HG03108 (cell line): ENCODE data around the gene UNC13D.

Experiments used
- ATAC-seq: cut with Tn5 transposase; IDR thresholded peaks from one replicate; pipeline ENCODE4 v1.9.1; 2021; ENCODE audit warnings: moderate library complexity; ENCODE audit not compliant: unreplicated experiment

Gene UNC13D

DNA sequence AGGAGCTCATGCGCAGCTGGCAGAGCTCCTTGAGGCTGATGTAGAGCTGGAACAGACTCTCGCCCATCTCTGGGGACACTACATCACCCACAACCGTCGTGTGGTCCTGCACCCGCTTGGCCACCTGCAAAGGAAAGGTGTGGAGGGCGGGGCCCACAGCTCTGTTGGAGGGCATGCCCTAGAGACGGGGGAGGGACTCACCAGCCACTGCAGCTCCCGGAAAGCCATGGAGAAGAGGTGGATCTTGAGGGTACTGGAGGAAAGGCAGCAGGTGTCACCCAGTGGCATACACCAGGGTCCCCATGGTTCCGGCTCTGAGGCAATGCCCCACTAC is 8.6 kb downstream of the UNC13D start:
- no peak for ATAC-seq

GRCh38 chr17:75834928-75835653 is 9.1 kb downstream of the UNC13D start:
- no peak for ATAC-seq

DNA sequence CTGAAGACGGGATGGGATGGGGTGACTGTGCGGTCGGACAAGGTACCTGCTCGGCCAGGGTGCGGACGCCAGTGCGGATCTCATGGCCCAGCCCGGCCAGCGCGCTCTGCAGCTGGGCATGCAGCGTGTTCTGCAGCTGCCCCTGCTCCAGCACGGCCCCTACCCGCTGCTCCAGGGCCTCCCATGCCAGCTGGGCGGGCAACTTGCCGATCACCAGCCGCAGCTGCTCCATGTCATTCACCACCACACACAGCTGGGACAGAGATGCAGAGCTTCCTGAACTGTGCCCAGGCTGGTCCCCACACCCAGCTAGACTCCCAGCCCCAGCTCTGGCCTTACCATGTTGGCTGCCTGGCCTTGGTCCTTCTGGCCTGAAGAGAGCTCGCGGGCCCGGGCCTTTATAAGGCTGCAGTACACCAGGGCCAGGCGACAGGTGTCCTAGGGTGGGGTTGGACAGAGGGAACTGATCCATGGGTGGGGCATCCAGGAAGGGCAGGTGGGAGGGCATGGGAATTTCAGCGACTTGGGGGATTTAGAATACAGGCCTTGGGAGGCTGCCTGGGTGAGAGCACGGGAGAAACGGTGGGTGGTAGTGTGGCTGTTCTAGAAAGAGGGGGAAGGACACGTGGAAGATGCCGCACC is 9.8 kb downstream of the UNC13D start:
- ATAC-seq, result no peak

- no peak for ATAC-seq
Measured at GRCh38 chr17:75832652-75833400, 11.4 kb downstream of the UNC13D start.

DNA sequence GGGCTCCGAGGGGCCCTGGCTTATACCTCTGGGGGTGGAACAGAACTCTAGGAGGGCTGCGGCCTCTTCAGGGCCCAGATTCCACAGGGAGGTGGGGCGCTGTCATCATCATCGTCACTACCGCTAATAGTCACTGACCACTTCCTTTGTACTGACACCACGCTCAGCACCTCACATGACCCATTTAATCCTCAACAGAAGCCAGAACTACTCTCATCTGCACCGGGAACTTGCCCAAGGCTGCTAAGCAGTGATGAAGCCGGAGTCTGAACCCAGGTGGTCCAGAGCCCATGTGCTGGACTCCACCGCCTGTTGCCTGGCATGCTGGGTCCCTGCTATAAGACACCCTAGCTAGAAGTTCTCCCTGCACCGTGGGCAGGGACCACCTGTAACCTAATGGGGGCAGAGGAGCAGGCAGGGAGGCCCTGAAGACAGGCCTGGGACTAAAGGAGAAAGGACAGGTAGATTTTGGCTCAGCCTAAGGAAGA is 12.0 kb downstream of the UNC13D start:
- no peak for ATAC-seq

GRCh38 chr17:75831032-75831571 is 13.1 kb downstream of the UNC13D start:
- no peak for ATAC-seq

GRCh38 chr17:75830164-75831031 is 13.8 kb downstream of the UNC13D start:
- no peak for ATAC-seq

- ATAC-seq, result no peak
Measured at GRCh38 chr17:75829747-75830146, 14.5 kb downstream of the UNC13D start.

DNA sequence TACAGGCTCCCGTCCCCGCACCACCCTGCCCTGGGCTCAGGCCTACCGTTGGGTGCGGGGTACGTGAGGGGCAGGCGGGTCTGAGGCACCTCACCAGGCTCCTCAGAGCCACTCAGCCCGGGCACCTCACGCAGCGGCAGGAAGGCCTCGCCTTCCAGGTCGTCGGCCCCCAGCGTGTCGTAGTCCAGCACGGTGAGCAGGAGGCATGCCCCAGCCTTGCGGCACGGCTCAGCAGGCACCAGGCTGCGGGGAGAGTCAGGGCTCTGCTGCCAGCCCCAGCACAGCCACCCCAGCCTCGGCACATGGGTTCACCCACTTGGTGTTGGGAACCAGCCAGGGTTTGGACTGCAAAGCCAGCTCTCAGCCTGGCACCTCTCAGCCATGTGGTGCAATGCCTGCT is 15.5 kb downstream of the UNC13D start:
- no peak for ATAC-seq

GRCh38 chr17:75828076-75828400 is 16.2 kb downstream of the UNC13D start:
- no peak for ATAC-seq

DNA sequence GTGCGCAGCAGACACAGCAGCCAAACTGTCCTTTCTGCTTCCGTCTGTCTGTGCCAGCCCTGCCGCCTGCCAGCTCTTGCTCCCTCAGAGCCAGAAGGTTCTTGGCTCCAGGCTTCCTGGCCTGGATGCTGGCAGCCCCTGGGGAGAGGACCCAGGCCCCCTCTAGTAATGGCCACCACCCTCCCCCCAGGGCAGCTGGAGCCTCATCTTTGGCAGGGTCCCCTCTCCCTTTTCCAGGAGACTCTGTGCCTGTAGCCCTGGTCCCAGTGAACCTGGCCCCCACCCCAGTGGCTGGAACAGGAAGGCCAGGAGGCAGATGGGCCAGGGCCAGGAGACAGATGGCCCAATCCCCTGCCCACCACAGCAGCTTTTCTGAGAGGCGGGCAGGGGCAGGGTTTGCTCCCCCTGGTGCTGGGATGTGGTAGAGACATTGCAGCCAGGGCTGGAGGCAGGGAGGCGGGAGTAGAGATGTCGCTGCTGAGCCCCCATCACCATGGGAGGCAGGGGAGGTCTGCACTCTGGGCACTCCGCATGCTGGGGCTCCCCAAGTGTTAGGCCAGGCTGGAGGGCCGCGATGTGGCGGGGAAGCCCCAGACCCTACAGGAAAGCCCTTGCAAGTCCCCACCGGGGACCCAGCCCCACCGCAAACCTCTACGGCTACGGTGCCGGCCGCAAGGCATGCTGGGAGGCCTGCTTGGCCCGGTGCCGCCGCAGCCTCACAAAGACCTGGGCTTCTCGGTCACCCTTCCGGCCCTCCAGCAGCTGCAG is 16.7 kb downstream of the UNC13D start:
- no peak for ATAC-seq

DNA sequence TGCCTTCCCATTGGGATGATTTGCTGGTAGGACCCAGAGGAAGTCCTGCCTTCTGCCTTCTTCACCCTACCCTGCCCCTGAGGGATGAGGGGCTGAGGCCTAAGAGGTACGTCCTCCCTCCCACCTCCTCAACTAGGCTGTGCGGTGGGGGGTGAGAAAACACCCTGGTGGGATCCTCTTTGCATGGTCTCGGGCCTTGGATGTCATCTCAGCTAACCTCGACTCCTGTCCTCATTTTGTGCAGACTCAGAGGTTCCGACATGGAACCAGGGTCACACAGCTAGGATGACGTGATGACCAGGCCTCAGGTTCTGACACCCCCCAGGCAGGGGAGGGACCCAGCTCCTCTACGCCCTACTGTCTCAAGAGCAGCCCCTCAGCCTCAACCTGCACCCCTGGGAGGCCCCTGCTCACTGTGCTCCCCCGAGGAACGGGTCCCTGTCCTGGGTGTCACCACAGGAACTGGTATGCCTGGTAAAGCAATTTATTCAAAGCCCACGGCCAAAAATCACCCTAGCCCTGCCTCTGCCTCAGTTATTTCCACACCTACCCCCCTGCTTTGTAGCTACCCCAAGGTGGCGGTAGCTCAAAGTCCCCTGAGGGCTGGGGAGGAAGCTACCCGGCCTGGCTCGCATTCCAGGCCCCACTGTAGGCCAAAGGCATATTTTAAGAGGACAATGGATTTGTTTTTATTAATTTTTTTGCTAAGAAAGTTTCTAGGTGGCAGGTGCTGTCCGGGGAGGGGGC is 17.5 kb downstream of the UNC13D start:
- ATAC-seq, result no peak

GRCh38 chr17:75825748-75826370 is 18.3 kb downstream of the UNC13D start:
- ATAC-seq, result no peak

DNA sequence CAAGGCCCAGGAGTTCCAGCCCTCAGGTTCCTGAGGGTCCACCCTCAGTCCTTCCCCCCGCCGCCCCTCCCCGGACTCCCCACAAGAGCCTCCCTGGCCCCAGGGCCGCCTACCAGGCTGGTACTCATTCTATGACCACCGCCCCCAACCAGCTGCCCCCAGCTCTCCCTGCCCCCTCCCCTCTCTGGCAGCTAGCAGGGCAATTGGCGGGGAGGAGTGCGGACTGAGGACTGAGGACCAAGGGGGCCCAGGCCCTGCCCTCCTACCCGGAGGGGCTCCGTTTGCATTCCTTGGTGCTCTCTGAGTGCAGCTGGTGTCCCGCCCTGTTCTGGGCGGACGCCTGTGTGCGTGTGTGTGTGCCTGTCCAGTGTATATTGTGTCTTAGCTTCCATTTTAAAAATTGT is 19.1 kb downstream of the UNC13D start:
- ATAC-seq, result no peak

DNA sequence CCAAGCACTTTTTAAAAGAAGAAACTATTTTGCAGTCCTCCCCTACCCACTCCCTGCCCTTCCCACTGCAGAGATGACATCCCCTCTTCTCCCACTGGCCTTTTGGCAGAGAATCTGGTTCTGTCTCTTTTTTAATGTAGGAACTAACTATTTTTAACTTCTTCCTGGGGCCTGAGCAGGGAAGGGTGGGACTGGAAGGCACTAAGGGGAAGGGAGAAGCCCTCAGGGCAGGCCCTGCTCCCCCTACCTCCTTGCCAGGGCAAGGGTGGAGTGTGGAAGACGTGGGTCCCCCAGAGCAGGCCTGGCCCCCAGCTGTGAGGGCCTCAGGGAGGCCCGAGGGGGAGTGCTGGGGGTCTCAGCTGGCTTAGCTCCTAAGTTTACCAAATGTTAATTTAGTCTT is 19.5 kb downstream of the UNC13D start:
- ATAC-seq, result no peak

DNA sequence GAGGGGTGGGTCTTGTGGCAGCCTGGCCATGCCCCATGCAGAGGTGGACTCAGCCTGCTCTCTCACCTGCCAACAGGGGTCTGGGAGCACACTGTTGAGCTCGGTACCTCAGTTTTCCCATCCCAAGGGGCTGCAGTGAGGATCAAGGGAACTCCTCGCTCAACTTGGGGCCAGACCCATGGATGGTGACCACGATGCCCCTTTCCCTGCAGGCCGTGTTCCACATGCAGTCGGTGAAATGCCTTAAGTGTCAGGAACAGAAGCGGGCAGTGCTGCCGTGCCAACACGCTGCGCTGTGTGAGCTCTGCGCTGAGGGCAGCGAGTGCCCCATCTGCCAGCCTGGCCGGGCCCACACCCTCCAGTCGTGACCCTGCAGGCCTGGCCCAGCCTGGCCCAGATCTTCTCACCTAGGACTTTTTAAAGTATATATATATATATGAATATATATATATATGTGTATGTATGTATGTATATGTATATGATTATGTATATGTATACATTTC is 20.1 kb downstream of the UNC13D start:
- no peak for ATAC-seq

- ATAC-seq, result no peak
Measured at GRCh38 chr17:75823257-75824041, 20.8 kb downstream of the UNC13D start.

DNA sequence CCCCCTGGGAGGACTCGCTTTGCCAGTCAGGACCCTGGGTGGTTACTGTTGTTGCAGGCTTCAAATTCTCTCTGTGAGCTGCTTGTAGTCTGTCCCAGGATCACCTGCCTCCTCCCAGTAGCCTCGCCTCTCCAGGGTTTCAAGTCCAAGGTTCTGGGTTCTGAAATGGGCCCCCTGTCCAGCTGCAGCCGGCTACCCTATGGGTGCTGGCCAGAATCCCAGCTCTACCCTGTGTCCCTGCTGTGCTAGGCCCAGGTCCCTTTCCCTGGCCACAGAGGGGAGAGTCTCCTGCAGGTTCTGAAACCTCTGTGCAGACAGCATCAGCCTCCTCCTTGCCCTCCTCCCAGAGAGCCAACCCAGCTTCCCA is 21.4 kb downstream of the UNC13D start:
- ATAC-seq, result no peak
